Activated effector memory CD4-positive, alpha-beta T cell treated with Interleukin-2 at 50 U/mL for 16 hours (primary cell): ENCODE data around the gene WDR18.

ENCODE experiments used
- DNase-seq: peaks from one replicate; pipeline ENCODE4 v3.0.0-alpha.2; 2020

WDR18 gene

DNA sequence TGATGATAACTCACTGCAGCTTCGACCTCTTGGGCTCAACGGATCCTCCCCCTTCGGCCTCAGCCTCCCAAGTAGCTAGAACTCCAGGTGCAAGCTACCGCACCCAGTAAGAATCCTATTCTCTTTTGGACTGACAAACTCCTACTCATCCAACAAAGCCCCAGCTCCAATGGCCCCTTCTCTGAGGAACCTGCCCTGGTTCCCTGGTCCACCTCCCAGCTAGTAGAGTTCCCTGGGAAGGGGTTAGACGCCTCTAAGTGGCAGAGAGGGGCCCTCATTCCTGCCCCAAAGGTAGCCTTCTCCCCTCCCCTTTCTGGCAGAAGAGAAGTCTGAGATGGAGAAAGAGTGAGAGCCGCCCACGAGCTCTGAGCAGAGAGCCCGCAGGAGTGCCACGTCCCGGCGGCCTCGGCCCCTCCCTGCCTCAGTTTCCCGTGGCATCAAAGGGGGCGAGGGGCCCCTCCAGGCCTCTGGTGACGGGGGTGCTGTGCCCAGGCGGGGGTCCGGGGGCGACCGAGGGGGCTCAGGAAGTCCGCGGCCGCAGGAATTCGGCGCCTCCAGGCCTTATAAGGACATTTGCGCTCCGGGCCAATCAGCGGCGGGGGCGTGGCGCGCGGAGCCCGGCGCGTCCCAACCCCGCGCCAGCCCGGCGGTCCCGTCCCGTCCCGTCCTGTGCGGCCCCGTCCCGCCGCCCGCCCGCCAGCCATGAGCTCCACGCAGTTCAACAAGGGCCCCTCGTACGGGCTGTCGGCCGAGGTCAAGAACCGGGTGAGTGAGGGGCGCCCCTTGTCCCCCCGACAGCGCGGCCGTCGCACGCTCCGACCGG lies 42.0 kb downstream of the WDR18 start, which contains the start of gene CNN2:
TSS of gene CNN2 (plus strand) at position 649 of the 823 bp plus-strand sequence. CDS start at position 703, 54 bp downstream.
- DNase-seq: peak; percentile 53

DNA sequence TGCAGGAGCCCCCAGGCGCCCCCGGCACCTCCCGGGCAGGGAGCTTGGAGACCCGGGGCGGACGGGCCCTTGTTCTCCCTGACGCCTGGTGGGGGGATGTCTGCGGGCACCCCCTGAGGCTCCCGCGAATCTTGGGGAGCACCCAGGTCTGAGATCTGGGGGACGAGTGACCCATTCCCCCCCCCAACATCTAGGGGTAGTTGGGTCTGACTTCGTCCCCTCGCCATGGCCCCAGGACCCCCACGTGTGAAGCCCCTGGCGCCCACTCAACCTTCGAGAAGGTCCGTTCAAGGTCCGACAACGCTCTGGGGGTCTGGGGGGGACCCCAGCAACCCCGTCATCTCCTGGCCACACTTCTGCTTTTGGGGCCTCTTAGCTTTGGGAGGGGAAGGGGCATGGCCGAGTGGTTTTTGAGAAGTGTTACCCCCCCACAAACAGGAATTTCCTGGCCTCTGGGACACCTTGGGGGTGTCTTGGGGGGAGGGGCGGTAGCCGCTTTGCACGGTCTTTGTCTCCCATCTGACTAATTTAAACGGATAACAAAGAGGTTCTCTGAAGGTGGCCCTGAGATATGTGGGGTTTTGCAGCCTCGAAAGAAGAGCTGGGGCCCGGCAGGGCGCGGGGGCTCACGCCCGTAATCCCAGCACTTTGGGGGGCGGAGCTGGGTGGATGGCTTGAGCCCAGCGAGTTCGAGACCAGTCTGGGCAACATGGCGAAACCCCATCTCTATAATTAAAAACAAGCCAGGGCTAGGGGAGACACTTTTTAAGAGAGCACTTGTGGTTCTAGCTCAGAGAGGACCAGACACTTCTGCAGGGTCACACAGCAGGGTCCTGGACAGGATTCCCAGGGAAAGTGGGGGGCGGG lies 42.9 kb downstream of the WDR18 start:
- peak; percentile 27 for DNase-seq

DNA sequence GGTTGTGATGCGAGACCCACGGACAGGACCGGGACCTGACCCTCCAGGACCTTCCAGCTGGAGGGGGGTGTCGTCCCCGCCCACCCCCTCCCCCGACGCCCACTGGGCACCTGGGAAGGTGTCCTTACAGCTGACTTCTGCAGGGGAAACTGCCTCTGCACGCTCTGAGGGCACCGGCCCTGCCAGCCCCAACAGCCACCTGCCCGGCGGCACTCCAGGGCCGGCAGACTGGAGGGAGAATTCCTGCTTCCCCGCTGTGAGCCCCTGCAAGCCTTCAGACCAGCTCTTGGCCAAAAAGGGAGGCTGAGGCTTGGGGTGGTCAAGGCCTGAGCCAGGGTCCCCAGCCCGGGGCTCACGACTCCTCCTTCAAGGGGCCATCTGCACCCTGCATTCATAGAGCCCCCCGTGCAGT lies 43.5 kb downstream of the WDR18 start:
- DNase-seq: no peak

DNA sequence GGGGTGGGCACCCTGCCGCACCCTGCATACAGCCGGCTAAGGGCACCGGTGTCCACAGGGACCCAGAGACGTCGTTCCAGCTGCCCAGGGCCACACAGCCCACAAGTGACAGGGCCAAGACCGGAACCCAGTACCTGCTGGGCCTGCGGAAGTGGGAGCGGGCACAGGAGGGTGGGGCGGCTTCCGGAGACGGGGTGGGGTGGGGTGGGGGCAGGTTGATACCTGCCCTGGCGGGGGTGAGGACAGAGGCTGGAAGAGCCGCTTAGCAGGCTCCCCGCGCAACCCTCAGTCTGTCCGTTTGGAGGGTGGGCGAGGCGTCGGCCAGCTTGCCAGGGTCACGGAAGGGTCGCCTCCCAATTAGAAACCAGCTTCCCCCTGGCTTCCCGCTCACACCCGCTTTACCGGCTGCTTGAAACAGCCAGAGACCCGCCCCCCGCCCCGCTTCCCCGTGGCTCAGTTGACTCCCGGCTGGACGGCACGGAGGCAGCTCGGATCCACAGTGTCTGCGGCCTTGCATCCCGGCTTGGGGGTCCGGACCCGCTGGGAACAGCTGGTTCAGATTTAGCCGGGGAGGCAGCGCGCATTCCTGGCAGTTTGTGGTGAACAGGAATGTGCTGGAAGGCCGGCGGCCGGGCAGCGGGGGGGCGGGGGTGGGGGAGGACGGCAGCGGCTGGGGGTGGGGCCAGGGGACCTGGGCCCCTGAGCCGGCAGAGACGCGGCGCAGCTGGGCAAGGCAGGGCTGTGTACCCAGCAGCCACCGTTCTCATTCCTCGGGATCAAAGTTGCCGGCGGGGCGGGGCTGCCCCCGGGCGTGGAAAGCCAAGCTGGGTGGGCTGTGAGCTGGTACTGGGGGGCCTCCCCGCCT lies 44.1 kb downstream of the WDR18 start:
- peak; percentile 67 for DNase-seq

DNA sequence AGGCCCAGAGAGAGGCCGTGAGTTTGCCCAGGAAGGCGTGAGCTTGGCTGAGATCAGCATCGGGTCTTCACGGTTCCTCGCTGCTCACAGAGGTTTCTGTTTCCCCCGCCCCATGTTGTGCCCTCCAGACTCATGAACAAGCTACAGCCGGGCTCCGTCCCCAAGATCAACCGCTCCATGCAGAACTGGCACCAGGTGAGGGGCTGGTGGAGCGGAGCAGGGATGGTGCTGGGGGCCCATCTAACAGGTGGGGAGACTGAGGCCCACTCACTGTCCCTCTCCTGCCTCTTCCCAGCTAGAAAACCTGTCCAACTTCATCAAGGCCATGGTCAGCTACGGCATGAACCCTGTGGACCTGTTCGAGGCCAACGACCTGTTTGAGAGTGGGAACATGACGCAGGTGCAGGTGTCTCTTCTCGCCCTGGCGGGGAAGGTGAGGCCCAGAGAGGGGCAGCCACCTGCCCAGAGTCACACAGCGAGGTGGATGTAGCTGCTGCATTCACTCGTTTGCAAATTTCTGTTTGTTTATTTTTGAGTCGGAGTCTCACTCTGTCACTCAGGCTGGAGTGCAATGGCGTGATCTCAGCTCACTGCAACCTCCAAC lies 48.2 kb downstream of the WDR18 start:
- no peak for DNase-seq

DNA sequence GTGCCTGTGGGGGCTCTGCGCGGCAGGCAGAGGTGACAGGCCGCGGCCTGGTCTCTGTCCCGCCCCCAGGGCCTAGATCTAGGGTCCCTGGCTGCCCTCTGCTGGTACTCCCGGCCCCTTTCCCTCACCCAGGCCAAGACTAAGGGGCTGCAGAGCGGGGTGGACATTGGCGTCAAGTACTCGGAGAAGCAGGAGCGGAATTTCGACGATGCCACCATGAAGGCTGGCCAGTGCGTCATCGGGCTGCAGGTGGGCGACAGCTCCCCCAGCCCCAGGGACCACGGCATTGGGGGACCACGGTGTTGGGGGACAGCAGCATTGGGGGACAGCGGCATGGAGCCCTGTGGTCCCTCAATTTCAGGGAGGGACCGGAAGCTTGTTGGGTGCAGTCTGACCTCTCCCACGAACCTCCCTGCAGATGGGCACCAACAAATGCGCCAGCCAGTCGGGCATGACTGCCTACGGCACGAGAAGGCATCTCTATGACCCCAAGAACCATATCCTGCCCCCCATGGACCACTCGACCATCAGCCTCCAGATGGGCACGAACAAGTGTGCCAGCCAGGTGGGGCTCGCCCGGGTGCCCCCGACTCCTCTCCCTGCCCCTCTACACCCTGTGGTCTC lies 52.0 kb downstream of the WDR18 start:
- DNase-seq: no peak

DNA sequence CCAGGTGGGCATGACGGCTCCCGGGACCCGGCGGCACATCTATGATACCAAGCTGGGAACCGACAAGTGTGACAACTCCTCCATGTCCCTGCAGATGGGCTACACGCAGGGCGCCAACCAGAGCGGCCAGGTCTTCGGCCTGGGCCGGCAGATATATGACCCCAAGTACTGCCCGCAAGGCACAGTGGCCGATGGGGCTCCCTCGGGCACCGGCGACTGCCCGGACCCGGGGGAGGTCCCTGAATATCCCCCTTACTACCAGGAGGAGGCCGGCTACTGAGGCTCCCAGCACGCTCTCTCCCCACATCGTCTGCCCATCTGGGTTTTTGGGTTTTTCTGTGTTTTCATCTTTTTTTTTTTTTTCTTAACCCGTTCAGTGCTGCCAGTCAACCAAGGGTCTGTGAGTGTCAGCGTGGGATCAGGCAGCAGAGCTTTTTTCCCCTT lies 53.5 kb downstream of the WDR18 start:
- DNase-seq: no peak

DNA sequence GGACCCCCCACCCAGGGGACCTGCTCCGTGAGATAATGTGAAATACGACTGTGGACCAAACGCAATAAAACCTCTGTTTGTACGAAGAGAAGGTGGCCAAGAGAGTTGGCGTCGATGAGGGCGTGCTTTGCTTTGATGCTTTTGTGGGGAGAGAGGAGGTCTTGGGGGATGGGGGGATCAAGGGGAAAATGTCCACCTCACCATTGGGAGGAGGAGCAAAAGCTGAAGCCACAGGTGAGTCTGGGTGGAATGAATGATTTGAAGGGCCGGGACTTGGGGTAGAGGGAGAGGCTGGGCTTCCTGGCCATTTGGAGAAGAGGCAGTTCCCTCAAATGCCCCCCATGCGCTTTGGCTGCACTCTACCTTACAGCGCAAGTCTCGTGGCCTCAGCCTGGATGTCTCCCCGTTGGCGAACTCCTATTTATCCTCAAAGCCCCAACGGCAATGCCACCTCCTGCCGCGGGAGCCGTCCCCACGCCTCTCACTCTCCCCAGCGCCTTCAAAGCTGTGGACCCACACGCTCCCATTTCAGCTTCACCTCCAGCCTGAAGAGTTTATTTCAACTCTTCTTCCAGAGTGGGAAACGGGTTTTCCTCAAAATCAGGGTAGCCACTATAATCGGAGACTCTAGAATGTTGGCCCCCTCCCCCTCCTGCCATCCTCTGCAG lies 55.0 kb downstream of the WDR18 start:
- DNase-seq: no peak

DNA sequence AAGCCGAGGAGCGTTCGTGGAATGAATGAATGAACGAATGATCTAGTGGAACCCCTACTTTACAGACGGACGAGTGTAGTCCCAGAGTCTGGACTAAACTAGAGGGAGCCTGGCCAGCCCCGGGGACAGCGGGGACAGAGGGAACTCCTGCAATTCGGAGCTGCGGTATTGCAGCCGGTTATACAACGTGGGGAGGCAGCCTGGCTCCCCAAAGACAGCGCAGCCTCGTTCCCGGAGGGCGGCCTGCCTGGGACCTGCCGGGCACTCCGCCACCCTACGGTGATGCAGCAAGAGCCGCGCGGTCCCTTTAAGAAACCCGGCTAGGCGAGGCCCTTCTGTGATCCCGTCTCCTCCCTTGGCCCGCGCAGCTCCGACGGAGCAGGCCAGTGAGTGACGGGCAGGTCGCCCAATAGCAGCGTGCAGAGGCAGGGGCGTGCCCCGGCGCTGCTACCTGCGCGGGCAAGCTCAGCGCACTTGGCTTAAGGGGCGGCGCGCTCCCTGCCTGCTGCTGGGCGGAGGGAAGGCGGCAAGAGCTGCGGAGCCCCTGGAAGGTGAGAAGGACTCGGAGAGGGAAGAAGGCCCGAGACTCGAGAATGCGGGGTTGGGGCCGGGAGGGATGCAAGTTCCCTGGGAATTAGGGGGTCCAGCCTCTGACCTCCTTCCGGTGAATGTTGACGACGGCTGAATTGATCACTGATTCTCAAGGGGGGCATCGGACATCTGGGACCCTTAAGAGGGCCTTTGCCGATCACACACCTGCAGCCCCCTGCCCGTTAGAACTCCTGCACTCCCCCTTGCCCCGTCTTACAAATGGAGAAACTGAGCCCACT lies 55.7 kb downstream of the WDR18 start, which contains the start of gene ABCA7:
TSS of gene ABCA7 (plus strand) at position 462 of the 830 bp plus-strand sequence. CDS start 1,255 bp downstream, outside the sequence.
- DNase-seq: peak; percentile 99

DNA sequence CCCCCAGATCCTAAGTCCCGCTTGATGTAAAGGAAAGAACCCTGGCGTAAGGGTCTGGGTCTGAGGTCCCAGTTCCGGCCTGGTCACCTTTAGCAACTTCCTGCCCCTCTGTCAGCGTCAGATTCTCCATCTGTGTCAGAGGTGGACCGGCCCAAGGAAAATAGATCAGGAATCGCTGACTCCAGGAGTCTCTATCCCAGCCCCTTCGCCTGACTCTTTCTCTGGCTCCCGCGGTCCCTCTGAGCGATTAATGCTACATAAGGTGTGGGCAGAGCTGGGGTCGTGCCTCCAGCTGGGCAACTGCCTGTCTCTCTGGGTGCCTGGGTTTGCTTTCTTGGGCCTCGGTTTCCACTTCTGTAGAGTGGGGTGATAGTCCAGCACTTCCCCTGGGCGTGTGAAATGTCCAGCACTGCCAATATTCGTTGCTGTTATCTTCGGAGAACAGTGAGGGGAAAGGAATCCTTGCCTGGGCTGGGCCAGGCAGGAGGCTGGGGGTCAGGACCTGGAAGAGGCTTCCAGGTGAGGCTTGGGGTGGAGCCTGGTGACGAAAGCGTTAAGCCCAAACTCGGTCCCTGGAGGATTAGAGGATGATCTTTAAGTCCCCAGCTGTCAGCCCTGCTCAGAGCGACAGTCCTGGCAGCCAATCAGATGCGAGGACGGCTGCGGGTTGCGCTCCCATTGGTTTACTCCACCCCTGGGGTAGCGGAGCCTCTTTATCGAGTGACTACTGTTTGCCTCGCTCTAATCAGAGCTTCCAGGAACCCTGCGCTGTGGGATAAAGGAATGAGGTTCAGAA lies 56.5 kb downstream of the WDR18 start:
- peak; percentile 86 for DNase-seq

DNA sequence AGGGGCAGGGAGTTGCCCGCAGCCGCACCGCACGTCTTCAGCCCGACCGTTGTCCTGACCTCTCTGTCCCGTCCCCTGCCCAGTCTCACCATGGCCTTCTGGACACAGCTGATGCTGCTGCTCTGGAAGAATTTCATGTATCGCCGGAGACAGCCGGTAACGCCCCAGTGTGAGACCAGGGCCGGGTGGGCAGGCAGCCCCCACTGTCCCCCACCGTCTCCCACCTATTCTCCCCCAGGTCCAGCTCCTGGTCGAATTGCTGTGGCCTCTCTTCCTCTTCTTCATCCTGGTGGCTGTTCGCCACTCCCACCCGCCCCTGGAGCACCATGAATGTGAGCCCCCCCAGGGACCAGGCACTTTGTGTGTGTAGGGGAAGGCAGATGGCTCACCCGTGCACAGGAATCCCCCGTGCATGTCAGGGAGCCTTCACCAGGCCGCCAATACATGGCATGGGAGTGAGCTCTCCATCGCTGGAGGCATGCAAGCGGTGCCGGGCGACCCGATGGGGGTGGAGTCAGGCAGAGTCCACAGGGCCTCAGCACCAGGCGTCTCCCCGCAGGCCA lies 57.2 kb downstream of the WDR18 start:
- DNase-seq: no peak

DNA sequence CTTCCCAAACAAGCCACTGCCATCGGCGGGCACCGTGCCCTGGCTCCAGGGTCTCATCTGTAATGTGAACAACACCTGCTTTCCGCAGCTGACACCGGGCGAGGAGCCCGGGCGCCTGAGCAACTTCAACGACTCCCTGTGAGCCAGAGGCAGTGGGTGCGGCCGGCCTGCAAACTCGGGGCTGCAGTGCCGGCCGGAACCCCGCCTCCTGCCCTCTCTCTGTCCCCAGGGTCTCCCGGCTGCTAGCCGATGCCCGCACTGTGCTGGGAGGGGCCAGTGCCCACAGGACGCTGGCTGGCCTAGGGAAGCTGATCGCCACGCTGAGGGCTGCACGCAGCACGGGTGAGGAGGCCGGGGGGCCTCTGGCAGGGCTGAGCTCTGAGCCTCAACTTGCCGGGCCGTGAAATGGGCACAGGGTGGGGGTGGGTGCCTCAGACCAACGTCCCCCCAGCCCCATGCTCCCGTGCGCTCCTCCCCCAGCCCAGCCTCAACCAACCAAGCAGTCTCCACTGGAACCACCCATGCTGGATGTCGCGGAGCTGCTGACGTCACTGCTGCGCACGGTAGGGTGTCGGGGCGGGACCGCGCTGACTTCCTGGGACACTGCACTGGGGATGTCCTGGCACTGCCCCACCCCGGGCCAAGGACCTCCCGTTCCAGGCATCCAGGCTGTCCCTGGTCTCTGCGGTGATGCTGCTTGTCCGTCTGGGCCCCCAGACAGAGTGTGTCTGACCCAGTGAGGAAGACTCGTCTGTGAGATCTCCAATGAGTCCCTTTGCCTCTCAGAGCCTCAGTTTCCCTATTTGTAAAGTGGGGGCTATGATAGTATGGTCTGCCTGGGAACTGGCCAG lies 57.9 kb downstream of the WDR18 start:
- DNase-seq: no peak

DNA sequence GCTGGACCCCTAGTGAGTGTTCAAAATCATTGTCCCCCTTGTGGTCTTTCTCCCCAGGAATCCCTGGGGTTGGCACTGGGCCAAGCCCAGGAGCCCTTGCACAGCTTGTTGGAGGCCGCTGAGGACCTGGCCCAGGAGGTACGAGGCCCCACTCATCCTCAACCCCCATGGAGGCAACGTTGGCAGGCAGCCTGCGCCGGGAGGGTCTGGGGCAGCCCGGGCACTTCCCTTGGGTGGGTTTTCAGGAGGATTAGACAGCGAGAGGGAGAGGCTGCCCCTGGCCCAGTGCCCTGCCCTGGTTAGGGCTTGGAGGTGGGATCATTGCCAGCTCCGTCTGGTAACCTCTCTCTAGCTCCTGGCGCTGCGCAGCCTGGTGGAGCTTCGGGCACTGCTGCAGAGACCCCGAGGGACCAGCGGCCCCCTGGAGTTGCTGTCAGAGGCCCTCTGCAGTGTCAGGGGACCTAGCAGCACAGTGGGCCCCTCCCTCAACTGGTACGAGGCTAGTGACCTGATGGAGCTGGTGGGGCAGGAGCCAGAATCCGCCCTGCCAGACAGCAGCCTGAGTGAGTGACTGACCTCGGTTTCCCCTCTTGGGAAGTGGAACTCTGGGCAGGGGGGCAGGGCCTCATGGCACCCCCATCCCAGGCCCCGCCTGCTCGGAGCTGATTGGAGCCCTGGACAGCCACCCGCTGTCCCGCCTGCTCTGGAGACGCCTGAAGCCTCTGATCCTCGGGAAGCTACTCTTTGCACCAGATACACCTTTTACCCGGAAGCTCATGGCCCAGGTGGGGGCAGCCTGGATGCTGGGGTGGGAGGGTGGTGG lies 58.8 kb downstream of the WDR18 start:
- no peak for DNase-seq
